ENCODE results near the gene FBLN1. TPM values are rescaled to one million over a fixed set of nuclear protein-coding genes. Genes with fewer than 3 reads are reported as not detected.
"Not testable (repeated sequence)": the region's sequence is repeated elsewhere in the genome, so short reads cannot be mapped to it uniquely, and the experiment has no call there.

Gene FBLN1
- total RNA-seq, 1 donor from 2014 or later = not detected

DNA sequence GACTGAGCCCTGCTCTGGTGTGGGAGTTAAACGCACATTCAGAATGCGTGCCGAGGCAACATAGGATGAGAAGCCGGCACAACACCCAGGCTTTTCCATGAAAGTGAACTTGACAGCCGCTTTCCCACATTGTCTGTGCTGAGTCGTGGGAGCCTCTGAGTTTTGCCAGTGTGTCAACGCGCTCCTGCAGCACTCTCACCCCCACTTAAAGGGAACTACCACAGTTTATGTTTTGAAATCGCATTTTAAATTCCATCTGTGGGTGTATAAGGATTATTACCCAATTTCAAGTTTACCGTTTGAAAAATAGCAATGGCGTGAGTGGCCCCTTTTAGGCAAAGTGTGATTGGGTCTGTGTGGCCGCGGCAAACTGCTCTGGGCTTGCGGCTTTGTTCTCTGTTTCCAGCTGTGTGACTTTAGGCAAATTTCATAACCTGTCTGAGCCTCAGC lies 81.5 kb downstream of the FBLN1 start:
- H3K27me3 Mint-ChIP-seq = peaks cover 2% of the 10 kb centered on the region
- no peak overlapping the region for H3K27ac Mint-ChIP-seq
- no peaks in the 10 kb centered on the region for H3K9me3 Mint-ChIP-seq
- intact Hi-C loops (cut with micrococcal nuclease) = no loop called here
- H3K4me3 Mint-ChIP-seq = no peak overlapping the region
- peaks cover 5% of the 10 kb centered on the region for H3K4me1 Mint-ChIP-seq
- H3K36me3 Mint-ChIP-seq (ENCODE audit: low read depth) = no peaks in the 10 kb centered on the region
- DNase-seq = no peak

DNA sequence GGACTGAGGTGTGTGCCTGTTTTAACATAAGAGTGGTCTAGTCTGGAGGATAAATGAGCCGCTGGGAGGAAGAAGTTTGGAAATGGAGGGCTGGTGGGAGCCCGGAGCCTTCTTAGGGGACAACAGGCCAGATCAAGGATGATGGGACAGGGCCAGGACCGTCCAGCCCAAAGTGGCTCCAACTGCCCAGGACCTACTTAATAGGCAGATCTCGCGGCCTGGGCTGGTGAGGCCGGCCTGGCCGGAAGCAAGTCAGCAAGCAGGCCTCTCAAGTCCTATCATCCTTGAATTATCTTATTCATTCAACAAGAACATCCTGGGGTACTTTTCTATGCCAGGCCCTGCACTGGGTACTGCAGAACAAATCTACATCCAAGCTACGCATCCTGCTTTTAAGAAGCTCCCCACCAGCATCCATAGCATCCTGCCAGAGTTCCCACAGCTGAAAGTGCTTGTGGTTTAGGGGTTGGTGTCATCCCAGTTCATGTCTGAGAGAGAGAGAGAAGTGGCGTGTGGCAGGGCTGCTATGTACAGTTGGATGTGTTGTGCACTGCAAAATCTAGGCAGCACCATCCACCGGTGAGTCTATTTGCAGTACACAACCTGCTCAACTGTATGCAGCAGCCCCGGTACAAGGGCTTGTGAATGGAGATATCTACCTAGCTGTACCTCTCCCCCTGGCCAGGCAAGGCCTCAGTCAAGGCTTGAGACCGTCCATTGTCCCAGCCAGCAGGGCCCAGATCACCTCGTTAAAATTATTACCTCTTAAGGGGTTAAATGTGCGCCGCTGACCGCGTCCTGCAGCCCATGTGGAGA lies 82.1 kb downstream of the FBLN1 start:
- Mint-ChIP-seq H3K9me3 (no peaks in the 10 kb centered on the region), H3K4me1 (peaks cover 5% of the 10 kb centered on the region), H3K27me3 (no peaks in the 10 kb centered on the region), H3K27ac (no peak overlapping the region), H3K4me3 (no peak overlapping the region), H3K36me3 (ENCODE audit: low read depth) (no peaks in the 10 kb centered on the region)
- intact Hi-C loops (cut with micrococcal nuclease) = no loop called here
- DNase-seq = no peak

DNA sequence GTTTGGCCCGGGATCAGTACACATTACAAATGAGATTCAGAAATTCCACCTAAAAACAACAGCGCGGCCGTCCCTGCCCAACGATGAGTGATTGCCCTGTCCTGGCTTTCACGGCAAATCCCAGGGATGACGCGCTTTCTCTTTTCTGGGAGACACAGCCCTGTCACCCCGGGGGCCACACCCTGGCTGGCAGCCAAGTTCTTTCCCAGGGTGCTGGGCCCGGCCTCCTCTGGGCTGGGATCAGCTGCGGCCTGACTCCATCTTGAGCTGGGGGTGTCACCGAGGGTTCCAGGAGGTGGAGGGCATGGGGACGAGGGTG lies 82.7 kb downstream of the FBLN1 start:
- no peak overlapping the region for H3K4me3 Mint-ChIP-seq
- intact Hi-C loops (cut with micrococcal nuclease) = no loop called here
- DNase-seq = no peak
- H3K4me1 Mint-ChIP-seq = peaks cover 5% of the 10 kb centered on the region
- H3K9me3 Mint-ChIP-seq = no peaks in the 10 kb centered on the region
- H3K27me3 Mint-ChIP-seq = no peaks in the 10 kb centered on the region
- H3K27ac Mint-ChIP-seq = no peak overlapping the region
- H3K36me3 Mint-ChIP-seq (ENCODE audit: low read depth) = no peaks in the 10 kb centered on the region

DNA sequence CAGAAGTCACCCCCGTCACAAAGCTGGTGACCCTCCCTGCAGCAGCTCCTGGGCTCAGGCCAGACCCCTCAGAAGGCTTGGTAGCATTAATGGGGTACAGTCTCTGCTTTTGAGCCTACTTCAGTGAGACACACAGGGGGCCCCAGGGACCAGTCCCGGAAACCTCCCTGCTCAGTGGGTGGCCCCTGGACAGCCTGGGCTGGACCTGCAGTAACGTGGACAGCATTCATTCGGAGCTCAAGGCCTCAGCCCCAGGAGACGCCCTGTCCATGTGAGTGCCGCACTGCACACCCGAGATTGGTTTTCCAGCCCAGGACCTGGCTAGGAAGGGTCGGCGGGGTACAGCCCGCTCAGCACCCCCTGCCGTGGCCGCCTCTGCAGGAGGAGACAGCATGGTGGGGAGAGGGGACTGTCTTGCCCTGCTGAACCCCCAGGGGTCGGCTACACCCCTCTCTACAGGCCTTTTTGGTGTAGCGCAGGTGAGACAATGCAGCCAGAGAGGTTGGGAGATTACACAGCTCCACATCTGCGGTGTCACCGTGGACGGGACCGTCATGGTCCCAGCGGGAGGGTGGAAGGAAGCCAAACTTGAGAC lies 83.4 kb downstream of the FBLN1 start:
- no peaks in the 10 kb centered on the region for H3K27me3 Mint-ChIP-seq
- H3K27ac Mint-ChIP-seq = no peak overlapping the region
- H3K9me3 Mint-ChIP-seq = no peaks in the 10 kb centered on the region
- H3K4me3 Mint-ChIP-seq = no peak overlapping the region
- H3K36me3 Mint-ChIP-seq (ENCODE audit: low read depth) = no peaks in the 10 kb centered on the region
- peaks cover 5% of the 10 kb centered on the region for H3K4me1 Mint-ChIP-seq
- no peak for DNase-seq
- intact Hi-C loops (cut with micrococcal nuclease) = no loop called here

DNA sequence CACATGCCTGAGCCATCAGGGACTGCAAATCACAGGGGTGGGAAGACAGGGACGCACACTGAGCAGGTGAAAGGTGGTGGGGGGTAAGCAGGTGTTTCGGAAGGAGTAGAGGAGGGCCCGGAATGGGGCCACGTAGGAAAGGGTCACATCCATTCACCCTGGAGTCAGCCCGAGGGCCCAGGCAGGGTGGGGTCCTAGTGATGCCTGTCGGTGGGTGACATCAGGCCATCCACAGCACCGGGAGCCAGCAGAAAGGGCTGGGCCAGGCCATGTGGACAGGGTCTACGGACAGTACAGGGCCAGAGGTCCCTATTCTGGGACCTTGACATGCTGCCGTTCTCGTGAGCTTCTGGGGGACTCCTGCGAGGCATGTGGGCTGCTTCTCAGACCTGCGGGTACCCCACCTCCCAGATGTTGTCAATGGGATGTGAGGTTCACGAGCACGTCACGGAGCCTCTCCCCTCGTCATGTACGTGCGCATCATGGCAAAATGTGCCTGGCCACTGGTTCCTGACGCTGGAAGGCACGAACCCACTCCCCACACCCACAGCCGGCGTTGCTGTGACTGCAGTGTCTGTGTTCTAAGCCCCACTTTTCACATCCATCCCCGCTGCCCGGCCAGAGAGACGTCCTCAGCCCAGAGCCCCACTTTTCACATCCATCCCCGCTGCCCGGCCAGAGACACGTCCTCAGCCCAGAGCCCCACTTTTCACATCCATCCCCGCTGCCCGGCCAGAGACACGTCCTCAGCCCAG lies 84.1 kb downstream of the FBLN1 start:
- DNase-seq = no peak
- Mint-ChIP-seq H3K27ac (no peak overlapping the region), H3K4me1 (peaks cover 5% of the 10 kb centered on the region), H3K36me3 (ENCODE audit: low read depth) (no peaks in the 10 kb centered on the region), H3K27me3 (no peaks in the 10 kb centered on the region), H3K4me3 (no peak overlapping the region), H3K9me3 (no peaks in the 10 kb centered on the region)
- intact Hi-C loops (cut with micrococcal nuclease) = no loop called here

DNA sequence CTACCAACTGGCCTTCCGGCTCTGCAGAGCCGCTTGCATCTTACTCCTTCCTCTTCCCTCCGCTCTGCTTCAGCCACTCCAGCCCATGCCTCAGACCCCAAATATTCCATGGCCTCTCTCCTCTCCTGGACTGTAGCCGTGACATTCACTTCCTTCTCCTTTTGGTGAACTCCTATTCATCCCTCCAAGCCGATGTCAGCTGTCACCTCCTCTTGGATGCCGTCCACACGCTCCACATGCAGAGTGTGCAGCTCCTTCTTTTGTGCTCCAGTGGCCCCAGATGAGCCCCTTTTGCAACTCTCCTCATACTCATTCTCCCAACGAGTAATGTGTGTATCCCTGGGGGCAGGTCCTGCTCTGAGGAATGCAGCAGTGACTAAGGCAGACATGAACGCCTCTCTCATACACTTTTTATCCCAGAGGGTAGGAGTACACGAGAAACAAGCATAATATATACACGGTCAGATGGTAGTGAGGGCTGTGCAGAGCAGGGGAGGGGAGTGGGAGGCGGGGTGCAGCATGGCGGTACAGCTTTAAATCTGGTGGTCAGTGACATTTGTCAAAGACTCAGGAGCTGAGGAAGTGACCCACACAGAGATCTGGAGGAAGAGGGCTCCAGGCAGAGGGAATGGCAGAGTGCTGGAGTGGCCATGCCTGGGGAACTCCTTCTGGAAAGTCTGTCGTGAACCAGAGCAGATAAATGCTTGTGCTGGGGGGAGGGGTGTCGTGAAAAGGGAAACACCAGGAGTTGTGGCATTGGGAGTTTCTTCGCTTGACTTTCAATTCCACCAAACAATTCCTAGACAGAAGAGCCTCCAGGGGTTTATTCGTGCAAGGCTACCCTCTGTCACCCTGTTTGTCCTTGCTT lies 85.2 kb downstream of the FBLN1 start:
- no peaks in the 10 kb centered on the region for H3K9me3 Mint-ChIP-seq
- H3K36me3 Mint-ChIP-seq (ENCODE audit: low read depth) = no peaks in the 10 kb centered on the region
- H3K4me3 Mint-ChIP-seq = no peak overlapping the region

DNA sequence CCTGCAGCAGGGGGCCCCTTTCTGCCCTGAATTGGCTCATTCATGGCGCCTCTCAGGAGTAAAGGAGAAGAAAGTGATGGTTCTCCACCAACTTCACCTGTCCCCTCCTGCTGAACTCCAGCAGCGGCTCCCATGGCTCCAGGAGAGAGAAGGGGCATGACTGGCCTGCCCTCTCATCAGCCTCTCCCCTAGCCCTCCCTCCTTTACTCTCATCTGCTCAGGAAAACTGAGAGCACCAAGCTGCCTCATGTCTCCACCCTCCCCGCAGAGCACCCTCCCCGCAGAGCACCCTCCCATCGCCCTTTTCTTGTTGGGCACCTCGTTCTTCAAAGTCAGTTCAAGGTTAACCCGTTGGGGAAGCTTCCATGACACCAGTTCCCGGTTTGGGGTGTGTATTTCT lies 86.9 kb downstream of the FBLN1 start:
- H3K9me3 Mint-ChIP-seq = no peaks in the 10 kb centered on the region
- no peaks in the 10 kb centered on the region for H3K27me3 Mint-ChIP-seq
- H3K27ac Mint-ChIP-seq = no peak overlapping the region
- no peak overlapping the region for H3K4me3 Mint-ChIP-seq
- no peaks in the 10 kb centered on the region for H3K4me1 Mint-ChIP-seq
- H3K36me3 Mint-ChIP-seq (ENCODE audit: low read depth) = no peaks in the 10 kb centered on the region
- intact Hi-C loops (cut with micrococcal nuclease) = no loop called here
- DNase-seq = no peak

More for the DNA sequence above, 85.2 kb downstream of the FBLN1 start:
- Mint-ChIP-seq H3K27ac (no peak overlapping the region), H3K27me3 (no peaks in the 10 kb centered on the region), H3K4me1 (peaks cover 5% of the 10 kb centered on the region)
- intact Hi-C loops (cut with micrococcal nuclease) = no loop called here
- DNase-seq = no peak

DNA sequence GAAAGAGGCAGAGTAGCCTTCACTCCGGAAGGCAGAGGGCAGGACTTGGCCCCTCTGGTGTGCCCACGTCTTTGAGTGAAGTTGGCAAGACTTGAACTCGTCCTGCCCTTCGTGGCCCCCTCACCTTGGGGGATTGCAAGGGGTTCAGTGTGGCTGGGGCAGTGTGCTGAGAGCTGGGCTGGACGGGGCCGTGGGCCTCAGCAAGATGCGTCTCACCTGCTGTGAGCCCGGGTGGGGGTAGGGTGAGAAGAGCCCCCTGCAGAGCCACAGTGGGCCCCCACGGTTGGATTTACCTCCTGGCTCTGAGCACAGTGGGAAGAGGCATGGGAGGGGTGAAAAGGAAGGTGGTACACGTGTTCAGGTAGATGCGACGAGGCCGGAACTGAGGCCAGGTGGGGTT lies 87.6 kb downstream of the FBLN1 start:
- H3K36me3 Mint-ChIP-seq (ENCODE audit: low read depth) = no peaks in the 10 kb centered on the region
- no peak overlapping the region for H3K4me3 Mint-ChIP-seq
- H3K27ac Mint-ChIP-seq = no peak overlapping the region
- H3K4me1 Mint-ChIP-seq = no peaks in the 10 kb centered on the region
- intact Hi-C loops (cut with micrococcal nuclease) = no loop called here
- H3K9me3 Mint-ChIP-seq = no peaks in the 10 kb centered on the region
- DNase-seq = no peak
- H3K27me3 Mint-ChIP-seq = no peaks in the 10 kb centered on the region

DNA sequence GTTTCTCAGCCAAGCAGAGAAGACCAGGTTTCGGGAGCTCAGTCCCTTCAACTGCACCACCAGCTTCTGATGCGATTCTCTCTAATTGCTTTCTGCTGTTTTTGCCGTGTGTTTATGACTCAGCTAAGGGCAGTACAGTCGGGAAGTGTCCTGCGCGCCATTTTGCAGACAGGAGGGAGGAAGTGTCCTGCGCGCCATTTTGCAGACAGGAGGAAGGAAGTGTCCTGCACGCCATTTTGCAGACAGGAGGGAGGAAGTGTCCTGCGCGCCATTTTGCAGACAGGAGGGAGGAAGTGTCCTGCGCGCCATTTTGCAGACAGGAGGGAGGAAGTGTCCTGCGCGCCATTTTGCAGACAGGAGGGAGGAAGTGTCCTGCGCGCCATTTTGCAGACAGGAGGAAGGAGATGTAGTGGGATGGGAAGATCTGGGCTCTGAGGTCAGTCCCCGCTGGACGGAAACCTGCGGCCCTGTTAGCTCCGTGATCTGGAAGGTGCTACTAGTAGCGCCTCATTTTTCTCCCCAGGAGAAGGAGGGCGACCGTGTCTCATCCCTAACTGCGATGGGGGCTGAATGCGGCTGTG lies 89.0 kb downstream of the FBLN1 start:
- H3K27ac Mint-ChIP-seq; H3K36me3 Mint-ChIP-seq (ENCODE audit: low read depth); intact Hi-C loops (cut with micrococcal nuclease); H3K4me3 Mint-ChIP-seq; H3K9me3 Mint-ChIP-seq; DNase-seq; H3K27me3 Mint-ChIP-seq; H3K4me1 Mint-ChIP-seq: not testable (repeated sequence)

DNA sequence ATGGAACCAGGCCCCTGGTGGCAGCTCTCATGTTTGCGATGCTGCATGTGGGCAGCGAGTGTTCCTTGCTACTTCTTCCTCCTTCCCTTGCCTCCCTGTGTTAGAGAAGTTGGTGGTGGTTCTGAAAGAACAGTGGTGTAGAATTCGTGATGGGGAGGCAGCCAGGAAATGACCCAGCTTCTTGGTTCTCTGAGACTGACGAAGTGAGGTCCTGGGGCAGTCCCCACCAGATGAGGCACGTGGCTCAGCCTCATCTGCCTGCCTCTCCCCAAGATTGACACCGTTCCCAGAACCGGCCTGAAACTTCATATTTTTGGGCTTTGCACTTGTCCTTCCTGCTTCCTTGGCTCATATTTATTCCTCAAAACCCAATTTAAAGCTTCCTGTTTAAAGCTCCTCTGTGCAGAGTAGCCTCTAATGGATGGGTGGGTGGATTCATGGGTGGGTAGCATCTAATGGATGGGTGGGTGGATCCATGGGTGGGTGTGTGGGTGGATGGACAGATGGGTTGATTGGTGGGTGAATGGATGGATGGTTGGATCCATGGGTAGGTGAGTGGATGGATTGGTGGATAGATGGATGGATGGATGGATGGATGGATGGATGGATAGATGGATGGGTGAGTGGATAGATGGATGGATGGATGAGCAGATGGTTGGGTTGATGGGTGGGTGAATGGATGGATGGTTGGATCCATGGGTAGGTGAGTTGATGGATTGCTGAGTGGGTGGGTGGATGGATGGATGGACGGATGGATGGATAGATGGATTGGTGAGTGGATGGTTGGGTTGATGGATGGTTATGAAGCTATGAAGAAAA lies 91.6 kb downstream of the FBLN1 start:
- H3K27ac Mint-ChIP-seq = no peak overlapping the region
- no peaks in the 10 kb centered on the region for H3K9me3 Mint-ChIP-seq
- no peak overlapping the region for H3K4me3 Mint-ChIP-seq
- H3K4me1 Mint-ChIP-seq = no peaks in the 10 kb centered on the region
- no peak for DNase-seq
- intact Hi-C loops (cut with micrococcal nuclease) = no loop called here
- no peaks in the 10 kb centered on the region for H3K36me3 Mint-ChIP-seq (ENCODE audit: low read depth)
- H3K27me3 Mint-ChIP-seq = no peaks in the 10 kb centered on the region

DNA sequence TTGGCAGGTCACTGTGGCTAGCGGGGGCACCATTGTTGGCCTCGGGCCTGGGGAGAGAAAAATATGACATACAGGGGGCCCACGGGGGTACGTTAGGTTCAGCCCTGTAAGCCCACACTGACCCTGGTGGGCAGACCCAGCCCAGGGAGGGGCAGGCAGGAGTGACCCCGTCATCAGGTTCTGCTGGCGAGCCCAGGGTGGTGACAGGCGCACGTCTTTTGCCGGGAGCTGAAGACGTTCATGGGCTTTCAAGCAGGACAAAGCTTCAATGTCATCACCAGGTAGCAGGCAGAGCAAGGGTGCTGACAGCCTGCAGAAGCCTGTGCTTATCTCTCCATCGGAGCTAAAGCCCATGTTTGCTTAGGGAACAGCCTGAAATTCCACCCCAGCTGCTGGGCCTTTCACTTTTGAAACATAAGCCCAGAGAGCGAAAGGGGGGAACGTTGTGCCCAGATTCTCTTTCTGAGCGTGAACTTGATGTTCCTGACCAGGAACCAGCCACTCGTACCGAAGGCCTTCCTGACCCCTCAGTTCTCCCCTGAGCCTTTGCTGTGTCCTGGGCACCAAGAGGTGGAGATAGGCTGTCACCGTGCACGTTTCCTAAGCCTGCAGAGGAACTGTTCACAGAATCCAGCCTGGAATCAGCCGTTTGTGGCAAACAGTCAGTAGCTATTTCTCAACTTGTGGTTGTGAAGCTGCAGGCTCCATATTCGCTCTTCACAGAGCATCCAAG lies 94.9 kb downstream of the FBLN1 start:
- no peaks in the 10 kb centered on the region for H3K36me3 Mint-ChIP-seq (ENCODE audit: low read depth)
- no peak for DNase-seq

DNA sequence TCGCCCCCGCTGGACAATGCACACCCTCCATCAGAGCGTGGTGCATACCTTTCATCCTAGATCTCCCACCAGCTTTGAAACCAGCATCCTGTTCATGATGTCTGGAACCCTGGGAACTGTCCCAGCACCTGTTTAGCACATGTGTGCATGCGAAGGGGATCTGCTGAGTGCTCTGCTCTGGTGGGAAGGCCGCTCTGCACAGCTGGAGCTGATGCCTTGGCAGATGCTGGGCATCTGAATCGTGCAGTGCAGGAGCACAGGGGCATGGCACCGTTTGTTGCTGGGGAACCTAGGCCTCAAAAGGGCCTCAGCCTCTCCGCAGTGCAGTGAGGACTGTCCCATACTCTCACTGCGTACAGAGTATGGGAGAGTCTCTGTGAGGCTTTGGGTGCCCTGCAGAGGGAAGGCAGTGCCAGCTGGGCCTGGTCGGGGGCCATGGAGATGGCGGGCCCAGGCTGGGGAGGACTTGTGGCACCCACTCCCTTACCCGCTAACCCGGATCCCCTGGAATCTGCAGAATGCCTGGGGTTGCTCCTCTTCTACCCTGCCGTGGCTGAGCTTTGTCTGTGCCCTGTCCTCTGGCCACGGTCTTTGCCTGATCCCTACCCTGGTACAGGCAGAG lies 96.0 kb downstream of the FBLN1 start:
- Mint-ChIP-seq H3K27ac (no peak overlapping the region), H3K27me3 (no peaks in the 10 kb centered on the region), H3K4me1 (no peaks in the 10 kb centered on the region), H3K4me3 (no peak overlapping the region), H3K36me3 (ENCODE audit: low read depth) (no peaks in the 10 kb centered on the region), H3K9me3 (no peaks in the 10 kb centered on the region)
- no peak for DNase-seq
- intact Hi-C loops (cut with micrococcal nuclease) = no loop called here

More for the DNA sequence above, 94.9 kb downstream of the FBLN1 start:
- Mint-ChIP-seq H3K27me3 (no peaks in the 10 kb centered on the region), H3K27ac (no peak overlapping the region), H3K4me3 (no peak overlapping the region), H3K9me3 (no peaks in the 10 kb centered on the region), H3K4me1 (no peaks in the 10 kb centered on the region)
- intact Hi-C loops (cut with micrococcal nuclease) = no loop called here
